ENCODE results near the gene C1QTNF5.

C1QTNF5 gene

DNA sequence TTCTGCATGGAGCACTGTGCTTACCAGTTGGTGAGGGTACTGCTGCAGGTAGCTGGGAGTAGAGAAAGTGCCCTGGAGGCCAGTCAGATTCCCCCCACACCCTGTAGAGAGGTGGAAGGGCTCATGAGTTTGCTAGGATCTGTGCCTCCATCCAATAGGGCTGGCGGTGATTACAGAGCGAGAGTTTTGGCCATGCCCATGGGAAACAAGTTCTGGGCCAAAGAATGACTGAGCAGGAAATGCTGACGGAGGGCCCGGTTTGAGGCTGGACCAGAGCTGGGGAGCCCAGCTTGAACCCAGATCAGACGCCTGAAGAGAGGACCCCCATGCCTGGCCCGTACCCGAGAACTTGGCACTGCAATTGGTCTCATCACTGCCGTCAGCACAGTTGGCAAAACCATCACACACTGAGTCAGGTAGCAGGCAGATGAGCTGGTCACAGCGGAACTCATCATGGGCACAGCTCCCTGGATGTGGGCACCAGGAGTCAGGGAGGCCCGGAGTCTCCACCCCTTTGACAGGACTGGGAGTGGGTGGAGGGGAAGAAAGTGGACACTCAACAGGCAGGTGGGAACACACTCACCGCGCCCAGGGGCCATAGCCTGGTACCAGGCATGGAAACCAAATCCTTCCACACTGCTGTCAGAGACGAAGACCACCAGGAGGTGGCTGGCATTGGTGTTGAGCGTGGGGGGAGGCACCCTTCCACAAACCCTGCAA lies 3.8 kb upstream of the C1QTNF5 start:
- no peak for DNase-seq (ENCODE audit: low read depth)
- TF ChIP-seq, protein P1, sequence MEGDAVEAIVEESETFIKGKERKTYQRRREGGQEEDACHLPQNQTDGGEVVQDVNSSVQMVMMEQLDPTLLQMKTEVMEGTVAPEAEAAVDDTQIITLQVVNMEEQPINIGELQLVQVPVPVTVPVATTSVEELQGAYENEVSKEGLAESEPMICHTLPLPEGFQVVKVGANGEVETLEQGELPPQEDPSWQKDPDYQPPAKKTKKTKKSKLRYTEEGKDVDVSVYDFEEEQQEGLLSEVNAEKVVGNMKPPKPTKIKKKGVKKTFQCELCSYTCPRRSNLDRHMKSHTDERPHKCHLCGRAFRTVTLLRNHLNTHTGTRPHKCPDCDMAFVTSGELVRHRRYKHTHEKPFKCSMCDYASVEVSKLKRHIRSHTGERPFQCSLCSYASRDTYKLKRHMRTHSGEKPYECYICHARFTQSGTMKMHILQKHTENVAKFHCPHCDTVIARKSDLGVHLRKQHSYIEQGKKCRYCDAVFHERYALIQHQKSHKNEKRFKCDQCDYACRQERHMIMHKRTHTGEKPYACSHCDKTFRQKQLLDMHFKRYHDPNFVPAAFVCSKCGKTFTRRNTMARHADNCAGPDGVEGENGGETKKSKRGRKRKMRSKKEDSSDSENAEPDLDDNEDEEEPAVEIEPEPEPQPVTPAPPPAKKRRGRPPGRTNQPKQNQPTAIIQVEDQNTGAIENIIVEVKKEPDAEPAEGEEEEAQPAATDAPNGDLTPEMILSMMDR (IDR thresholded peaks at IDR 0.05; ENCODE audit: low read depth, low read length, missing control alignments) = no peak
- H3K4me3 ChIP-seq (ENCODE audit: low read depth, low read length) = no peak overlapping the region

DNA sequence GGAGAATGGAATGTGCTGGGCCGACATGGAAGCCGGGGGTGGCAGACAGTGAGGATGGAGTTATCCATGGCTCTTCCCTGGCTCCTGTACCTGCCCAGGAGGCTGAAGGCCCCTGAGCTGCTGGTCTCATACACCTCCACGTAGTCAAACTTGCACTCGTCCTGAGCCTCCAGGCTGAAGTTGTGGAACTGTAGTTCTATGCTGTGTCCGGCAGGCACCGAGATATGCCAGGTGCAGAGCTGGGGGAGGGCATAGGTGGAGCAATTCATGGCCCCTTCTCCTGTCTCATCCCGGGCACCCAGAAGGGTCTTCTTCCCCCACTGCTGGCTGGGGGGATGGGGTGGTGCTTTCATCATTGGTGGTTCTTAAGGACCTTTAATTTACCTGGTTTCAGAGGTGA lies 3.0 kb upstream of the C1QTNF5 start:
- TF ChIP-seq, protein P1 (IDR thresholded peaks at IDR 0.05; ENCODE audit: low read depth, low read length, missing control alignments) = no peak
- no peak overlapping the region for H3K4me3 ChIP-seq (ENCODE audit: low read depth, low read length)
- no peak for DNase-seq (ENCODE audit: low read depth)

DNA sequence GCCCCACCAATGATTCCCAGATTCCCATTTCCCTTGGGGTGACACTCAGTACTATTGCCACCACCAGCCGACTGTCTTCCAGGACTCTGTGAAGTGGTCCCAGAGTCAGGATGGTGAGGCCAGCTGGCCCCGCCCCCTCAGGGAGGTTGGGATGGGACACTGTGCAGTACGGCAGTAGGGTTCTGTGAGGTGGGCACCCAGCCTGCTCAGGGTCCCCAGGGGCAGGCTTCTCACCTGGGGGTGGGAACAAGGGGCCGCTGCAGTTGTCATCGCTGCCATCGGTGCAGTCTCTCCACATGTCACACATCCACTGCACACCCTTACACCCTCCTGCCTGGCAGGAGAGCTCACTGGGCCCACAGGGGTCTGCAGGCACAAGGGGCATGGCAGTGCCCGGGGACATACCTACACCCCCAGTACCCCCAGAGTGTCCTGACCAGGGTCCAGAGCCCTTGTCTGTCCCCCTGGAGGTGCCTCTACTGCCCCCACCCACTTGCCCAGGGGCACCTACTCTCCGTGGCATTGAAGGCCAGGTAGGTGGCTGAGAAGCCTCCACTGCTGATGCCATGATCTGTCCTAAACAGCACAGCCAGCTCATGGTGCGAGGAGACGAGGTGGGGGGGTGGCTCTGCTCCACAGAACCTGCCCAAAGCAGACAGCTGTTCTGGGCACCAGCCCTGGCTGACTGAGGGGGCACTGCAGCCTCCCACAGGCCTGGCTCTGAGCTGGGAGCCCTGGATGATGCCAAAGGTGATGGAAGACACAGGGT lies 1.9 kb upstream of the C1QTNF5 start:
- no peak for DNase-seq (ENCODE audit: low read depth)
- no peak overlapping the region for H3K4me3 ChIP-seq (ENCODE audit: low read depth, low read length)
- TF ChIP-seq, protein P1 (IDR thresholded peaks at IDR 0.05; ENCODE audit: low read depth, low read length, missing control alignments) = no peak

DNA sequence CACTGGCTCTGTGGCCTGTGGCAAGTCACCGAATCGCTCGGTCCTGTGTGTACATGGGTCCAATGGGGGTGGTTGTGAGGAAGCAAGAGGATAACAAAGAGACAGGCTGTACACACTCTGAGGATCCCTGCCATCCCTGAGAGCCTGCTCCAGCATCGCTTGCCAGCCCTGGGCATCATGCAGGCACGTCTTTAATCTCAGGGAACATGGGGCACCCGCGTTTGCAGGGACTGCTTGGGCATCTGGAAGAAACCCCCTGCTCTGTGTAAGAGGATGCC lies 1.3 kb upstream of the C1QTNF5 start:
- TF ChIP-seq, protein P1 (IDR thresholded peaks at IDR 0.05; ENCODE audit: low read depth, low read length, missing control alignments) = no peak
- no peak for DNase-seq (ENCODE audit: low read depth)
- no peak overlapping the region for H3K4me3 ChIP-seq (ENCODE audit: low read depth, low read length)

DNA sequence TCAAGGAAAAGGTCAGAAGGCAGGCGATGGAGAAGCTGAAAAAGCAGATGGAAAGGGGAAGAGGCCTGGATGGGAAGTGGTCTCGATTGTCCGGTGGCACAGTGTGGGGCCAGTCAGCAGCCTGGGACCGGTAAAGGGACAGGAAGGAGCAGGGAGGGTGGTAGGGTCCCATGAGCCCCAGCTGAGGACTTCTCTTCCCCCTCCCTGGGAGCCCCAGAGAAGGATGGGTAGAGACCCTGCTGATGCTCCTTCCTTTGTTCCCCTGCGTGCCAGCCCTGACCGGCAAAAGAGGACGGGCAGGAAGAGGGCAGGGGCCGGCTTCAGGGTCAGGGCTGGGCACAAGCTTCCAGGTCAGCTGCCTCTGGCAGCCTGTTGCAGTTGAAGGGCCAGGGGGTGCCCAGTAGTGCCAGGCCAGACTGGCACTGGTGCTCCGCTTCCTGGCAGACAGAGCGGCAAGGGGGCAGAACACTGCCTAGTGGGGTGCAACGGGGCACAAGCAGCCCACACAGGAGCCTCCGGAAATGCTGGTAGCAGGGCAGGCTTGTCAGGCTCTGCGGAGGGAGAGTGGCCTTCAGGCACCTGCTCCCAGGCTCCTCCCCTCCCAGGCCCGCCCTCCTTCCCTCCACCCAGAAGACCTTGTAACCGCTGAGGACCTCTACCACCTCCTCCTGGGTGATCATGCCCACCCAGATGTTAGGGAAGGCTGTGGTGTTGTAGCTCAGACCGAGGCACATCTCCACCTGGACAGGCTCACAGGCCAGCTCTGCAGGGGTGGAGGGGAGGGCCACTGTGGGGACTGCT lies 739 bp upstream of the C1QTNF5 start:
- no peak overlapping the region for H3K4me3 ChIP-seq (ENCODE audit: low read depth, low read length)
- DNase-seq (ENCODE audit: low read depth) = no peak
- TF ChIP-seq, protein P1 (IDR thresholded peaks at IDR 0.05; ENCODE audit: low read depth, low read length, missing control alignments) = no peak

DNA sequence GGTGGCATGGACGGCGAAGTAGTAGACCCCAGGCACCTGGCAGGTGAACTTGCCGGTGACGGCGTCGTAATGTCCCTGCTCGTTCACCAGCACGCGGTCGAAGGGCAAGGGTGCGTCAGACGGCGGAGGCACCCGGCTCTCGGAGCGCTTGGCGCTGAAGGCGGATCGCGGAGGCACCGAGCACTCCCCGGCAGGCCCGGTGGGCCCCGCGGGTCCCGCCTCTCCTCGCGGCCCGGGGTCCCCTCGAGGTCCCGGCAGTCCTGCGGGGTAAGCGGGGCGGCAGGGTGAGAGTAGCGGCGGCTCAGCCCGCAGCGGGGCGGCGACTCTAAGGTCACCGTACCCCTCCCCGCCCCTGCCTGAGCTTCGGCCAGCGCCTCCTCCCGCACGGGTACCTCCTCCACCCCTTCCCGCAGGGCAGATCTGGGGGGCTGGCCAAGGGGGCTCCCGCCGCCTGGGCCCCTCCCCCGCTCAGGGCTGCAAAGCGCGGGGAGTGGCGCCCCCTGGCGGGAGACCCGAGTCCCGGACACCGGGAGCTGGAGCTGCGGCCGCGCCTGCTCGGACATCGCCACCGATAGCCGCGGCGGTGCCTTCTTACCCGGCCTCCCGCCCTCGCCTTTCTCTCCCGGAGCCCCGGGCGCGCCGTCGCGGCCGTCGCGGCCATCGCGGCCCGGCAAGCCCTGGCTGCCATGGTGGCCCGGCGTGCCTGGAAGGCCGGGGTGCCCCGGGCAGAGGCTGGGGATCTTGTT lies 921 bp downstream of the C1QTNF5 start:
- no peak overlapping the region for H3K4me3 ChIP-seq (ENCODE audit: low read depth, low read length)
- DNase-seq (ENCODE audit: low read depth) = no peak
- TF ChIP-seq, protein P1 (IDR thresholded peaks at IDR 0.05; ENCODE audit: low read depth, low read length, missing control alignments) = peak; percentile 71
